Peyer's patch (tissue), 4 donors: Measurements from ENCODE around the gene UBE3C. TPM values are rescaled to one million over a fixed set of nuclear protein-coding genes. Genes with fewer than 3 reads are reported as not detected.

Experiments
- DNase-seq, 3 donors: peaks; one replicate each; pipeline ENCODE4 v3.0.0-alpha.2; 2017 to 2019
- H3K27ac ChIP-seq, 4 donors: fragments of 200-600 bp; sonication (generic); one replicate each; pipeline ENCODE4 v1.5.1; 2016 to 2019
- H3K27me3 ChIP-seq, 2 donors: fragments of 200-600 bp; sonication (generic); one replicate each; pipeline ENCODE4 v1.5.1; 2019
- H3K36me3 ChIP-seq, 3 donors: fragments of 200-600 bp; sonication (generic); one replicate each; pipeline ENCODE4 v1.5.1; 2016 to 2019
- H3K4me1 ChIP-seq, 4 donors: fragments of 200-600 bp; sonication (generic); one replicate each; pipeline ENCODE4 v1.5.1; 2016 to 2019
- H3K4me3 ChIP-seq, 4 donors: fragments of 200-600 bp; sonication (generic); 1 replicate in 3 of 4; 2 replicates in 1 of 4; pipeline ENCODE4 v1.5.1; 2016 to 2019; ENCODE audit warnings: mild to moderate bottlenecking in 1 of 4
- H3K9me3 ChIP-seq, 4 donors: fragments of 200-600 bp; sonication (generic); one replicate each; pipeline ENCODE4 v1.5.1; 2016 to 2019; ENCODE audit warnings: mild to moderate bottlenecking in 1 of 4
- CTCF ChIP-seq, 6 experiments: fragments of 450-650 bp in 4 of 6; fragments of 200-600 bp in 2 of 6; sonication (generic) in 1 of 6; IDR thresholded peaks; one replicate each; pipeline ENCODE4 v1.5.1; 2017 to 2019; ENCODE audit warnings: antibody characterized with exemption in 6 of 6, mild to moderate bottlenecking in 3 of 6, moderate library complexity in 1 of 6
- POLR2A ChIP-seq, 2 donors: fragments of 450-650 bp; IDR thresholded peaks; one replicate each; pipeline ENCODE4 v1.5.1; 2017; ENCODE audit warnings: antibody characterized with exemption in 2 of 2, mild to moderate bottlenecking in 2 of 2, moderate library complexity in 2 of 2
- total RNA-seq, 4 donors: library from RNA; depleted of rRNA; stranded (reverse); fragments of >200 nt; gene quantifications; one replicate each; pipeline ENCODE4 v1.1.0, GENCODE V29; 2016

Gene UBE3C
- 100 to 1,000 TPM in 3 of 4 donors, 10 to 100 TPM in 1; 76.4 to 106 (median 101) TPM for total RNA-seq

- DNase-seq: peak; percentile 88 to 95 (median 93)
- H3K27me3 ChIP-seq: no peaks in the 10 kb centered on the region
- H3K4me3 ChIP-seq: peak within 1 kb of the TSS; percentile 57 to 96 (median 80)
- H3K36me3 ChIP-seq: peaks cover 0 to 10% (median 0%) of the 10 kb centered on the region in 3 donors
- TF ChIP-seq CTCF (IDR thresholded peaks at IDR 0.05) (no peak), POLR2A (IDR thresholded peaks at IDR 0.05) (peak; percentile 47 to 66)
- H3K4me1 ChIP-seq: peaks cover 4 to 22% (median 13%) of the 10 kb centered on the region in 4 donors
- no peaks in the 10 kb centered on the region for H3K9me3 ChIP-seq
- H3K27ac ChIP-seq: peak within 1 kb of the TSS; percentile 94 to 100 (median 96)
Measured at GRCh38 chr7:157138424-157139110, at the start of gene UBE3C. UBE3C (plus strand) TSS chr7:157138926; CDS start chr7:157139273, 347 bp downstream.

- no peak for DNase-seq
- no peaks in the 10 kb centered on the region for H3K4me1 ChIP-seq
- TF ChIP-seq POLR2A (IDR thresholded peaks at IDR 0.05) (no peak), CTCF (IDR thresholded peaks at IDR 0.05) (no peak)
- no peaks in the 10 kb centered on the region for H3K27me3 ChIP-seq
- H3K9me3 ChIP-seq: peaks cover 0 to 14% (median 5%) of the 10 kb centered on the region in 4 donors
- no peak overlapping the region for H3K27ac ChIP-seq
- no peak overlapping the region for H3K4me3 ChIP-seq
- H3K36me3 ChIP-seq: no peaks in the 10 kb centered on the region
Measured at GRCh38 chr7:157089100-157089610, 49.6 kb upstream of the UBE3C start.

GRCh38 chr7:157090485-157091165 lies 48.1 kb upstream of the UBE3C start:
- Histone ChIP-seq H3K4me3 (no peak overlapping the region), H3K27me3 (no peaks in the 10 kb centered on the region), H3K36me3 (no peaks in the 10 kb centered on the region), H3K27ac (no peak overlapping the region), H3K9me3 (peaks cover 0 to 4% (median 0%) of the 10 kb centered on the region in 4 donors), H3K4me1 (no peaks in the 10 kb centered on the region)
- TF ChIP-seq POLR2A (IDR thresholded peaks at IDR 0.05) (no peak), CTCF (IDR thresholded peaks at IDR 0.05) (no peak)
- DNase-seq: no peak

GRCh38 chr7:157096286-157097055 lies 42.3 kb upstream of the UBE3C start:
- no peak for TF ChIP-seq CTCF (IDR thresholded peaks at IDR 0.05)
- no peak for TF ChIP-seq POLR2A (IDR thresholded peaks at IDR 0.05)
- no peaks in the 10 kb centered on the region for H3K27me3 ChIP-seq
- no peak for DNase-seq
- no peak overlapping the region for H3K27ac ChIP-seq
- H3K36me3 ChIP-seq: no peaks in the 10 kb centered on the region
- H3K9me3 ChIP-seq: peaks cover 0 to 4% (median 0%) of the 10 kb centered on the region in 4 donors
- no peak overlapping the region for H3K4me3 ChIP-seq
- no peaks in the 10 kb centered on the region for H3K4me1 ChIP-seq

GRCh38 chr7:157097056-157097329 lies 41.7 kb upstream of the UBE3C start:
- H3K4me3 ChIP-seq: no peak overlapping the region
- H3K4me1 ChIP-seq: no peaks in the 10 kb centered on the region
- peaks cover 0 to 4% (median 0%) of the 10 kb centered on the region in 4 donors for H3K9me3 ChIP-seq
- TF ChIP-seq POLR2A (IDR thresholded peaks at IDR 0.05) (no peak), CTCF (IDR thresholded peaks at IDR 0.05) (no peak)
- no peaks in the 10 kb centered on the region for H3K36me3 ChIP-seq
- H3K27me3 ChIP-seq: no peaks in the 10 kb centered on the region
- no peak overlapping the region for H3K27ac ChIP-seq
- no peak for DNase-seq
